Omental fat pad (tissue), 4 donors: Measurements from ENCODE around the gene TMEM245. TPM values are rescaled to one million over a fixed set of nuclear protein-coding genes. Genes with fewer than 3 reads are reported as not detected.

Experiments
- ATAC-seq: fragments of 150-250 bp; one replicate; pipeline ENCODE4 v1.9.1; 2016; ENCODE audit warnings: mild to moderate bottlenecking, moderate library complexity; ENCODE audit not compliant: low FRiP score
- DNase-seq: peaks from one replicate; pipeline ENCODE4 v3.0.0-alpha.2; 2019; ENCODE audit warnings: low spot score
- CTCF ChIP-seq, 3 donors: fragments of 450-650 bp; IDR thresholded peaks; one replicate each; pipeline ENCODE4 v1.5.1; 2016 to 2017; ENCODE audit warnings: antibody characterized with exemption in 3 of 3, mild to moderate bottlenecking in 3 of 3, moderate library complexity in 2 of 3
- total RNA-seq, 4 donors: library from RNA; depleted of rRNA; stranded (reverse); fragments of >200 nt; gene quantifications; one replicate each; pipeline ENCODE4 v1.1.0, GENCODE V29; 2016

TMEM245 gene
- total RNA-seq, 4 donors from 2014 or later, result 64.8 to 91.5 (median 76.5) TPM

- no peak for TF ChIP-seq CTCF (IDR thresholded peaks at IDR 0.05)
Observed at GRCh38 chr9:109163194-109163593, 43.4 kb upstream of the TMEM245 start.

GRCh38 chr9:109162677-109163076 lies 42.9 kb upstream of the TMEM245 start:
- DNase-seq (no peak), ATAC-seq (no peak)
- TF ChIP-seq CTCF (IDR thresholded peaks at IDR 0.05), result no peak

More at GRCh38 chr9:109163194-109163593, 43.4 kb upstream of the TMEM245 start:
- no peak for DNase-seq
- no peak for ATAC-seq

- no peak for TF ChIP-seq CTCF (IDR thresholded peaks at IDR 0.05)
- DNase-seq, result no peak
- no peak for ATAC-seq
Observed at GRCh38 chr9:109161471-109161870, 41.7 kb upstream of the TMEM245 start.

- DNase-seq (no peak), ATAC-seq (no peak)
- no peak for TF ChIP-seq CTCF (IDR thresholded peaks at IDR 0.05)
Observed at GRCh38 chr9:109159583-109159982, 39.8 kb upstream of the TMEM245 start.

- ATAC-seq (no peak), DNase-seq (no peak)
- TF ChIP-seq CTCF (IDR thresholded peaks at IDR 0.05), result no peak
Observed at GRCh38 chr9:109158651-109159050, 38.9 kb upstream of the TMEM245 start.

- ATAC-seq (no peak), DNase-seq (no peak)
- no peak for TF ChIP-seq CTCF (IDR thresholded peaks at IDR 0.05)
Observed at GRCh38 chr9:109156708-109157107, 37.0 kb upstream of the TMEM245 start.

- no peak for ATAC-seq
- no peak for DNase-seq
- no peak for TF ChIP-seq CTCF (IDR thresholded peaks at IDR 0.05)
Observed at GRCh38 chr9:109150925-109151545, 31.3 kb upstream of the TMEM245 start.
